Measurements from ENCODE around the gene USP48. TPM values are rescaled to one million over a fixed set of nuclear protein-coding genes. Genes with fewer than 3 reads are reported as not detected.
"Not testable (repeated sequence)": the region's sequence is repeated elsewhere in the genome, so short reads cannot be mapped to it uniquely, and the experiment has no call there.

USP48 gene
- total RNA-seq, 1 donor from 2014 or later, result 39.1 TPM

GRCh38 chr1:21681426-21681825 lies 101.5 kb downstream of the USP48 start:
- TF ChIP-seq CTCF (IDR thresholded peaks at IDR 0.05; ENCODE audit: borderline replicate concordance), result no peak
- Histone ChIP-seq H3K4me1 (no peaks in the 10 kb centered on the region), H3K27ac (replicated peaks) (no peak overlapping the region), H3K4me3 (no peak overlapping the region), H3K9me3 (replicated peaks) (peaks cover 7% of the 10 kb centered on the region), H3K27me3 (ENCODE audit: low read depth) (no peaks in the 10 kb centered on the region), H3K36me3 (peaks cover 88% of the 10 kb centered on the region)
- no peak for DNase-seq
- intact Hi-C loops (cut with micrococcal nuclease), result no loop called here

DNA sequence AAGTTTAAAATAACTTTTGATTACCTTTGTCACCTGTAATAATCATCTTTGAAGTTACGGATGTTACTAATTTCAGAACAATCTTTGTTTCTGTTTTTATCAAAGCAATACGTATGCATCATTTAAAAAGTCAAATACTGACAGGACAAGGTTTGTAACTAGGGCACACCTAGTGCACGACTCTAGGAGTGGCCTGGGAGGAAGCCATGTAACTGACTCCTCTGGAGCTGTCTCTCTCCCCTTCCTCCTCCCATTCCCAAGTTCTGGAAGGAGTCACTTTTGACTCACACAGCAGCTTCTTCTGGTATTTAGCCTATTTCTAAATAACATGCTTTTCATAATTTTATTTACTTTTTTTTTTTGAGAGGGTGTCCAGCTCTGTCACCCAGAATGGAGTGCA lies 102.0 kb downstream of the USP48 start:
- no peaks in the 10 kb centered on the region for H3K4me1 ChIP-seq
- TF ChIP-seq CTCF (IDR thresholded peaks at IDR 0.05; ENCODE audit: borderline replicate concordance), result no peak
- peaks cover 7% of the 10 kb centered on the region for H3K9me3 ChIP-seq (replicated peaks)
- no peak overlapping the region for H3K4me3 ChIP-seq
- intact Hi-C loops (cut with micrococcal nuclease), result no loop called here
- H3K36me3 ChIP-seq, result peaks cover 83% of the 10 kb centered on the region
- no peak for DNase-seq
- no peak overlapping the region for H3K27ac ChIP-seq (replicated peaks)
- H3K27me3 ChIP-seq (ENCODE audit: low read depth), result no peaks in the 10 kb centered on the region

- DNase-seq, result no peak
- intact Hi-C loops (cut with micrococcal nuclease), result no loop called here
- Histone ChIP-seq H3K4me1 (no peaks in the 10 kb centered on the region), H3K27me3 (ENCODE audit: low read depth) (no peaks in the 10 kb centered on the region), H3K4me3 (no peak overlapping the region), H3K27ac (replicated peaks) (no peak overlapping the region), H3K36me3 (peaks cover 78% of the 10 kb centered on the region), H3K9me3 (replicated peaks) (peaks cover 7% of the 10 kb centered on the region)
- no peak for TF ChIP-seq CTCF (IDR thresholded peaks at IDR 0.05; ENCODE audit: borderline replicate concordance)
Observed at GRCh38 chr1:21680381-21680780, 102.6 kb downstream of the USP48 start.

- Histone ChIP-seq H3K4me1 (peaks cover 19% of the 10 kb centered on the region), H3K27me3 (ENCODE audit: low read depth) (no peaks in the 10 kb centered on the region), H3K9me3 (replicated peaks) (no peaks in the 10 kb centered on the region), H3K4me3 (no peak overlapping the region), H3K36me3 (peaks cover 50% of the 10 kb centered on the region), H3K27ac (replicated peaks) (no peak overlapping the region)
- no peak for TF ChIP-seq CTCF (IDR thresholded peaks at IDR 0.05; ENCODE audit: borderline replicate concordance)
- intact Hi-C loops (cut with micrococcal nuclease), result no loop called here
- DNase-seq, result no peak
Observed at GRCh38 chr1:21677168-21677567, 105.8 kb downstream of the USP48 start.

- intact Hi-C loops (cut with micrococcal nuclease), result no loop called here
- H3K4me3 ChIP-seq, result no peak overlapping the region
- no peak overlapping the region for H3K27ac ChIP-seq (replicated peaks)
- DNase-seq, result no peak
- H3K4me1 ChIP-seq, result peaks cover 39% of the 10 kb centered on the region
- H3K27me3 ChIP-seq (ENCODE audit: low read depth), result peaks cover 1% of the 10 kb centered on the region
- peaks cover 33% of the 10 kb centered on the region for H3K36me3 ChIP-seq
- H3K9me3 ChIP-seq (replicated peaks), result no peaks in the 10 kb centered on the region
- TF ChIP-seq CTCF (IDR thresholded peaks at IDR 0.05; ENCODE audit: borderline replicate concordance), result no peak
Observed at GRCh38 chr1:21674957-21675356, 108.0 kb downstream of the USP48 start.

GRCh38 chr1:21673853-21674252 lies 109.1 kb downstream of the USP48 start:
- H3K4me1 ChIP-seq, result peaks cover 50% of the 10 kb centered on the region
- DNase-seq; H3K4me3 ChIP-seq; intact Hi-C loops (cut with micrococcal nuclease); H3K9me3 ChIP-seq (replicated peaks): not testable (repeated sequence)
- H3K27ac ChIP-seq (replicated peaks), result peak overlapping the region; percentile 57
- peaks cover 22% of the 10 kb centered on the region for H3K36me3 ChIP-seq
- peaks cover 12% of the 10 kb centered on the region for H3K27me3 ChIP-seq (ENCODE audit: low read depth)

All from left ventricle myocardium inferior (tissue), 1 donor.